Embryonic facial prominence (tissue), 1 donor: ENCODE results near the gene RAPGEF5.
"Not testable (repeated sequence)": the region's sequence is repeated elsewhere in the genome, so short reads cannot be mapped to it uniquely, and the experiment has no call there.

Experiments used
- DNase-seq: peaks from one replicate; pipeline ENCODE4 v3.0.0-alpha.2; 2016; ENCODE audit errors: extremely low spot score

RAPGEF5 gene

DNA sequence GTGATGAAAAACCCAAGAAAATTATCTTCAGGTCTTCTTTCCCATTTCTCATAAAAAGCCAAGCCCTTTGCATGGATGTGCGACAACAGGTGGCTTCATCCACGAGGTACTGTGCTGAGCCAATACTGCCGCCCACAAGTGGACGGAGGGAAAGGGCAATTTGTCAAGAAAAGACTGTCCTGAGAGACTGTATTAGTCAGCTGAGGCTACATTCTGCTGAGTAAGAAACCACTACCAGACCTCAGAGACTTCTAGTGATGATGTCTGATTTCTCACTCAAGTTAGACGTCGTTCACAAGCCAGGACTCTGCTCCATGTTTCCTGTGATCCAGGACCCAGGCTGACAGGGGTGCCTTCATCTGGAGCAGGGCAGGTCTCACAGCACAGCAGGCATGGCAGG lies 239.7 kb downstream of the RAPGEF5 start:
- no peak for DNase-seq

- no peak for DNase-seq
These were observed 240.4 kb downstream of the RAPGEF5 start for GRCh38 chr7:22116451-22117030.

GRCh38 chr7:22115689-22116088 lies 241.3 kb downstream of the RAPGEF5 start:
- no peak for DNase-seq

DNA sequence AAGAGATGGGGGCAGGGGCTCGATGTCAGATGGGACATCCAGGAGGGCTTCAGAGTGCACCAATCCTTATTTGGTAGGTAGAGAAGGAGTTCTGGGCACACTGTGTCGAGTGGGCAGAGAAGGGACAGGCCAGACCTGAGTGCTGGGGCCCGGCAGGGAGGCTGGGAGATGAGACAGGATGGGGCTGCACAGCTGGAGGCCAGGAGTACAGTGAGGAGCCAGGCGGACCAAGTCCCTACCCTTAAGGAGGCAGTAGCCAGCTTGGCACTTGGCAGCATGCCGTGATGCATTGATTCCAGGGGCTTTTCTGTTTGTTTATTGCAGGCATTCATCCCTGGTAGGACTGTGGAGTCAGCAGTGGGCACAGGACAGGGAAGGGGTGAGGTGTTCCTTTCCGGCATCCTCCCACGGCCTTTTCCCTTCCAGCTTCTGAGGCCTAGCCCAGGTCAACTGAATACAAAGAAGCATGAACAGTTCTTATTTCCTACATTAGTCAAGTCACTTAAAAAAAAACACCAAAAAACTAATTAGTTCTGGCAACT lies 242.4 kb downstream of the RAPGEF5 start:
- no peak for DNase-seq

DNA sequence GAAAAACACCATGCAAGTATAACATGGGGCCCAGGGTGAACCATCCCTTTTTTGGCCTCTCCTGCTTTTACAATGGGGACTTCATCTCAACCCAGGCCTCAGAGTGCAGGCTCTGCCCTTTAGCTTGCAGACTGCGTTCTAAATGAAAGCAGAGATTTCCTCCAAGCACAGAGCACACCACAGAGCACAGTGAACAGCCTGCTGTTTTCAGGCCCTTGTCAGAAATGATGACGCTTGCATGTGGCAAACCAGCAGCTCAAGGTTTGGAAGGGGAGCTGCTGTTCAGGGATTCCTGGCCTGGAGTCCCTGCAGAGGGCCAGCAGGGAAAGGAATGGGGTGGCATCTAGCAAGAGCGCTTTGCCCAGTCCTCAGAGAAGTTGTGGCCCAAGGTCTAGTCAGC lies 243.9 kb downstream of the RAPGEF5 start:
- DNase-seq, result no peak

- no peak for DNase-seq
These were observed 245.3 kb downstream of the RAPGEF5 start for GRCh38 chr7:22111661-22112060.

DNA sequence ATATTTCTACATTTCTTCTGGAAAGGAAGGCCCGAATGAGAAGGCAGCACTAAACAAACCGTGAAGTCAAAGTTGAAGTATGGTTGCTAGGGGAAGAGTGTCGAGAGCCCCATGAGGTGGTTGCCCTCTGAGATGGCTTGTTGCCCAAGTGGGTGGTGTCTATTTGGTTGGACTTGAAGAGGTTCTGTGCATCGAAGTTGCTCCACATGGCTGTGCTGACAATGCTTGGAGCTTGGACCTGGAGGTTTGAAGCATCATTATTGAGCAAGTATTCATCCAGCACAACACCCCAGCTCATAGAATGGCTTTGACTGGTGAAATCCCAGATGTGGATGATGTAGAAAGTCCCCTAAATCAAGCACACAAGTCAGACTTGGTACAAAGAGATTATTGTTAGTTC lies 246.1 kb downstream of the RAPGEF5 start:
- DNase-seq, result no peak

DNA sequence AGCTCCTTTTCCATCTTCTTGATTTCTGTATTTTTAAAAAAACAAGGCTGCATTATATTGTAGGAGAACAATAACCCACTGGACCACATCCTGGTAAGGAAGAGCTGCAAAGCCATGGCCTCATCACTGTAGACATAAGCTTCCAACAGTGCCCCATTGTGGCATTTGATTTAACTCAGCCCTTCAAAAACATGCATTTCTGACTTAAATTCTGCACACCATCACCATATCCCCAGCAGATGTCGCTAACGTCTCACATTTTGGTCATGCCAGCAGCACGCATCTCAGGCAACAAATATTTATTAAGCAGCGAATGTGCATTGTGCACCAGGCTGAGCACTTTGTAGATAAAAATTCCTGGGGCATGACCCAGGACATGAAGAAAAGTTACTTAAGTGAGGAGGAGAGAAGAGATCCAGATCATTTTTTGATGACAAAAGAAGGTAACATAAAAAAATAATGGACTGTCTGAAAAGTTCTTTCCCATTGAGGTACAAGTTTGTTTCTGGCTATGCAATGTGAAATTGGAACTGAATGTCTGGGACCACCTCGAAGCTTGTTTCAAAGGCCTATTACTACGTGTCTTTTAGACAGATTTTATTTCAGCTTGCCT lies 246.6 kb downstream of the RAPGEF5 start:
- peak; percentile 80 for DNase-seq

GRCh38 chr7:22109761-22110160 lies 247.2 kb downstream of the RAPGEF5 start:
- DNase-seq, result no peak

DNA sequence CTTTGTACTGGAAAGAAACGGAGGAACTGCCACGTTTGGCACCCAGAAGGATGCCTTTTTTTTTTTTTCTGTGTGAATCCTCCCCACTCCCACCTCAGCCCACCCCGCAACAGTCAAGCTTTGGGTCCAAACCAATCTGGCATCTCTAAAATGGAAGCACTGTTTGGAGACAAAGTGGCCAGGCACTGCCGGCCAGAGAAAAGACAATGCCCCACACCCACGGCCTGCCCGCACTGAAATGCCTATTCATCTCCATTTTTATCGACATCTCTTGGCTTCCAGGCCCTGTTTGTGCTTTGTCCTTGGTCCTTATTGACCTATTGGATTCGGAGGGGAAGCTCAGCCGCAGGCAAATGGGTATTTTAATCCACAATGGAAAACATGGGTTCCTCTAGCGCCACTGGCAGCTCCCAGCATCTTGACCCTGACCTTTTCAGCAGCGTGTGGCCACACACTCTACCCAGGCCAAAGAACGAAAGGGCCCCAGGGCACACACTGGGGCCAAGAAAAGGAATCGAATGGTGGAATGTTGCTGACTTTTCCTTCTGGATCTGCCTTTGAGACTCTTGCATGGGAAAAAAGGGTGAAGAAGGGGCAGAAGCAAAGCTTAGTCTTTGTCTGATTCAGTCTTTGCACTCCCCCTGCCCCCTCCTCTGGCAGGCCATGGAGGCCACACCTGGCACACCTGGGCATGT lies 248.7 kb downstream of the RAPGEF5 start:
- no peak for DNase-seq

GRCh38 chr7:22105550-22105949 lies 251.4 kb downstream of the RAPGEF5 start:
- no peak for DNase-seq

- peak; percentile 43 for DNase-seq
These were observed 262.3 kb downstream of the RAPGEF5 start for GRCh38 chr7:22094413-22095342.

GRCh38 chr7:22093936-22094335 lies 263.0 kb downstream of the RAPGEF5 start:
- DNase-seq, result no peak

GRCh38 chr7:22093001-22093400 lies 264.0 kb downstream of the RAPGEF5 start:
- DNase-seq, result no peak

DNA sequence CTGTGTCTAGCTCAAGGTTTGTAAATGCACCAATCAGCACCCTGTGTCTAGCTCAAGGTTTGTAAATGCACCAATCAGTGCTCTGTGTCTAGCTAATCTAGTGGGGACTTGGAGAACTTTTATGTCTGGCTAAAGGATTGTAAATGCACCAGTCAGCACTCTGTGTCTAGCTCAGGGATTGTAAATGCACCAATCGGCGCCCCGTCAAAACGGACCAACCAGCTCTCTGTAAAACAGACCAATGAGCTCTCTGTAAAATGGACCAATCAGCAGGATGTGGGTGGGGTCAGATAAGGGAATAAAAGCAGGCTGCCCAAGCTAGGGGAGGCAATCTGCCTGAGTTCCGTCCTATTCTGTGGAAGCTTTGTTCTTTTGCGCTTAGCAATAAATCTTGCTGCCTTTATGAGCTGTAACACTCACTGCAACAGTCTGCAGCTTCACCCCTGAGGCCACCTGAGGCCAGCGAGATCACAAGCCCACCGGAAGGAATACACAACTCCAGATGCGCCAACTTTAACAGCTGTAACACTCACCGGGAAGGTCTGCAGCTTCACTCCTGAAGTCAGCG lies 265.9 kb downstream of the RAPGEF5 start:
- DNase-seq, result not testable (repeated sequence)

GRCh38 chr7:22090512-22090911 lies 266.4 kb downstream of the RAPGEF5 start:
- DNase-seq, result no peak

- no peak for DNase-seq
These were observed 266.8 kb downstream of the RAPGEF5 start for GRCh38 chr7:22090107-22090506.

- DNase-seq, result no peak
These were observed 268.1 kb downstream of the RAPGEF5 start for GRCh38 chr7:22088827-22089226.

DNA sequence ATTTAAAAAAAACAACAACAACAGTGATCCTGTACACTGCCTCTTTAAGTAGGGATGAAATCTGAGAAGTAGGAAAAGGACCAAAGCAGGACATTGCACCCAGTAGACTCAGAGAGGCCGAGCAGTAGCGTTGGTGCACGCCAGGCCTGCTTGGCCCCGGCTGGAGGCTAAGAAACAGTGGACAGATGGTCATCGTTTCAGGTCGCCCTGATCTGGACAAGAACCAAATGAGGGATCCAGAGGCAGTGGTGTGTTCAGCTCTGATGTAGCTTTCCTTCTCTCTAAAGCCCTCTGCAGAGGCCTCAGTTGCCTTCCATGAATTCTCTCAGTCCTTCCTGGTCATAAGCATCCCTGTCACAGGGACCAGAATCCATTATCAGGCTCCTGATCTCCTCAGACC lies 269.1 kb downstream of the RAPGEF5 start:
- no peak for DNase-seq

GRCh38 chr7:22083704-22084240 lies 273.2 kb downstream of the RAPGEF5 start:
- no peak for DNase-seq
